Kidney epithelial cell (primary cell): Measurements from ENCODE around the gene EBPL. TPM values are rescaled to one million over a fixed set of nuclear protein-coding genes. Genes with fewer than 3 reads are reported as not detected.

Source experiments
- DNase-seq: peaks from one replicate; pipeline ENCODE4 v3.0.0-alpha.2; 2010; ENCODE audit warnings: low read depth
- H3K27me3 ChIP-seq: 2 replicates; pipeline ENCODE4 v1.6.0; 2011; ENCODE audit warnings: low read length; ENCODE audit not compliant: control insufficient read depth, insufficient read depth
- H3K36me3 ChIP-seq: 2 replicates; pipeline ENCODE4 v1.5.1; 2011; ENCODE audit warnings: low read length; ENCODE audit not compliant: control insufficient read depth, insufficient read depth
- H3K4me3 ChIP-seq: 2 replicates; pipeline ENCODE4 v1.5.1; 2011; ENCODE audit warnings: low read depth, mild to moderate bottlenecking, control low read depth, low read length
- CTCF ChIP-seq: IDR thresholded peaks from 2 replicates; pipeline ENCODE4 v1.5.1; 2011; ENCODE audit warnings: mild to moderate bottlenecking, moderate library complexity, low read length, control low read depth, inconsistent platforms; ENCODE audit not compliant: insufficient read depth, poor library complexity, severe bottlenecking
- total RNA-seq: library from RNA; depleted of rRNA; stranded (reverse); fragments of >200 nt; gene quantifications from 2 replicates; pipeline ENCODE4 v1.2.3, GENCODE V29; 2015

EBPL gene
- total RNA-seq, 1 donor from 2014 or later: 67.2 TPM

- no peaks in the 10 kb centered on the region for H3K27me3 ChIP-seq
- H3K4me3 ChIP-seq: no peak overlapping the region
- no peaks in the 10 kb centered on the region for H3K36me3 ChIP-seq
- no peak for TF ChIP-seq CTCF
- DNase-seq: no peak
Measured at GRCh38 chr13:49630580-49630979, 60.7 kb downstream of the EBPL start.

- H3K36me3 ChIP-seq: no peaks in the 10 kb centered on the region
- no peak for DNase-seq
- no peaks in the 10 kb centered on the region for H3K27me3 ChIP-seq
- no peak for TF ChIP-seq CTCF
- no peak overlapping the region for H3K4me3 ChIP-seq
Measured at GRCh38 chr13:49629947-49630346, 61.3 kb downstream of the EBPL start.

GRCh38 chr13:49629196-49629938, 61.9 kb downstream of the EBPL start:
- TF ChIP-seq CTCF: no peak
- H3K27me3 ChIP-seq: no peaks in the 10 kb centered on the region
- DNase-seq: no peak
- no peak overlapping the region for H3K4me3 ChIP-seq
- no peaks in the 10 kb centered on the region for H3K36me3 ChIP-seq

- no peak for TF ChIP-seq CTCF
- no peak for DNase-seq
- no peak within 1 kb of the TSS for H3K4me3 ChIP-seq
- no peaks in the 10 kb centered on the region for H3K27me3 ChIP-seq
- no peaks in the 10 kb centered on the region for H3K36me3 ChIP-seq
Measured at GRCh38 chr13:49627831-49628652, 63.2 kb downstream of the EBPL start, which contains the start of gene ARL11. TSS of gene ARL11 (plus strand) at chr13:49628507. CDS start at chr13:49630448, 1,941 bp downstream.

- Histone ChIP-seq H3K36me3 (no peaks in the 10 kb centered on the region), H3K27me3 (no peaks in the 10 kb centered on the region), H3K4me3 (no peak overlapping the region)
- no peak for TF ChIP-seq CTCF
- DNase-seq: no peak
Measured at GRCh38 chr13:49625392-49626079, 65.8 kb downstream of the EBPL start.
